ENCODE measurements around the gene MYRF. TPM values are rescaled to one million over a fixed set of nuclear protein-coding genes. Genes with fewer than 3 reads are reported as not detected.

MYRF gene
- total and polyA plus RNA-seq, 9 of the 15 experiments (the other 6 are each of a cell fraction or from before 2014, with no cell fraction given) = 2.3 to 25.8 (median 7.1) TPM

DNA sequence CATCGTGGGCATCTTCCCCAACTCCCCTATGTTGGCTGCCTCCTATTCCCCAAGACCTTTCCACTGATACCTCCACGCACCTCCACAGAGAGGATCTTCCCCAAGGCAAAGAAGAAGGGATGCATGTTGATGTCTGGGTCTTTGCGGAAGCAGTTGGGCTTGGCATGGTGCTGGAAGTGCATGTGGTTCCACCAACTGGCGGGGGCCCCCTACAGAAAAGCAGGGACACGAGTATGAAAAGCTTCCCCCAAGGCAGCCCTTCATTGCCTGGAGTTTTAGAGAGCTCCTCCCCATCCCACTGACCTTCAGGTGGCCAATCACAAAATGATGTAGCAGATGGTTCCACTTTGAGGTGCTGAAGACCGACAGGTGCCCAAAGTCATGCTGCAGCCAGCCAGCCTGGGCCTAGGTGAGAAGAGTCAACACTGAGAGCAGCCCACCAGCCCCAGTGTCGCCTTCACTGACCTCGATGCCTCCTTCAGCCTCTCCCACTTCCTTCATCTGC is 58.3 kb downstream of the MYRF start (continued):
- TF ChIP-seq DIDO1 (tag; IDR thresholded peaks at IDR 0.05; ENCODE audit: low read depth) (no peak), TRIM24 (IDR thresholded peaks at IDR 0.05) (no peak), RBFOX2 (IDR thresholded peaks at IDR 0.05; ENCODE audit: low read depth, low read length) (peak; percentile 38; the same call in 1 of the 2 replicates), POLR2A (conservative IDR thresholded peaks at IDR 0.05) (0 out of 2 replicates have a peak, but pooled peaks have one; percentile 2), TEAD1 (CRISPR knock-in tag; IDR thresholded peaks at IDR 0.05) (no peak), POLR2G (IDR thresholded peaks at IDR 0.05; ENCODE audit: low read depth, low read length) (peak; percentile 47; the same call in 1 of the 2 replicates)
- TF ChIP-seq, protein P1, sequence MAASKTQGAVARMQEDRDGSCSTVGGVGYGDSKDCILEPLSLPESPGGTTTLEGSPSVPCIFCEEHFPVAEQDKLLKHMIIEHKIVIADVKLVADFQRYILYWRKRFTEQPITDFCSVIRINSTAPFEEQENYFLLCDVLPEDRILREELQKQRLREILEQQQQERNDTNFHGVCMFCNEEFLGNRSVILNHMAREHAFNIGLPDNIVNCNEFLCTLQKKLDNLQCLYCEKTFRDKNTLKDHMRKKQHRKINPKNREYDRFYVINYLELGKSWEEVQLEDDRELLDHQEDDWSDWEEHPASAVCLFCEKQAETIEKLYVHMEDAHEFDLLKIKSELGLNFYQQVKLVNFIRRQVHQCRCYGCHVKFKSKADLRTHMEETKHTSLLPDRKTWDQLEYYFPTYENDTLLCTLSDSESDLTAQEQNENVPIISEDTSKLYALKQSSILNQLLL (CRISPR knock-in tag; IDR thresholded peaks at IDR 0.05; ENCODE audit: borderline replicate concordance) = no peak

DNA sequence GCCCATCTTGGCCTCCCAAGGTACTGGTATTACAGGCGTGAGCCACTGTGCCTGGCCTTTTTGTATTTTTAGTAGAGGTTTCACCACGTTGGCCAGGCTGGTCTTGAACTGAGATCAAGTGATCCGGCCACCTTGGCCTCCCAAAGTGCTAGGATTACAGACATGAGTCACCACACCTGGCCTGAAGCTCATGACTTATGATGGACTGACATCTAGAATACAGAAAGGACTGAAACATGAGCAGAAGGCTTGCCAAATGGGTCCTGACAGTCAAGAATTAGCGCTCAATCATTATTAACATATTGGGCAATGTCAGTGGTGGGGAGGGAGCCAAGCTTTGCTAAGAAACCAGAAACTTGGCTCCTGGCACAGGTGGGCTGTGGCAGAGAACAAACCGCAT is 59.4 kb downstream of the MYRF start:
- Histone ChIP-seq H3K4me2 (ENCODE audit: insufficient read depth, low read length) (no peak overlapping the region), H3K79me2 (ENCODE audit: control insufficient read depth, insufficient read depth, low read length) (peaks cover 72% of the 10 kb centered on the region), H3K9me1 (ENCODE audit: control insufficient read depth, insufficient read depth, low read length) (no peaks in the 10 kb centered on the region), H3K4me3 (no peak overlapping the region), H4K20me1 (replicated peaks; ENCODE audit: control insufficient read depth, insufficient read depth, low read length) (no peaks in the 10 kb centered on the region), H3K27ac (ENCODE audit: extremely low read depth, low read depth, low read length) (peak overlapping the region; percentile 2; the same call in 1 of the 3 replicates), H3K36me3 (ENCODE audit: control insufficient read depth, insufficient read depth, low read length) (peaks cover 83% of the 10 kb centered on the region), H3K4me1 (replicated peaks in 1 of 2; ENCODE audit: control insufficient read depth in 2 of 2, insufficient read depth in 2 of 2, low read length in 2 of 2) (peaks cover 20 to 41% of the 10 kb centered on the region in 2 experiments; a peak in 4 of 5 replicates), H2AFZ (ENCODE audit: low read depth, low read length) (no peak overlapping the region), H3K9me3 (replicated peaks; ENCODE audit: control insufficient read depth, insufficient read depth, low read depth, low read length) (no peaks in the 10 kb centered on the region), H3K9ac (ENCODE audit: insufficient read depth in 1 of 2, low read depth in 2 of 2, low read length in 2 of 2) (no peak overlapping the region; a peak in 1 of 4 replicates), H3K27me3 (ENCODE audit: control insufficient read depth in 2 of 2, insufficient read depth in 2 of 2, low read length in 2 of 2) (no peaks in the 10 kb centered on the region; a peak in 1 of 5 replicates)
- in situ Hi-C loops (cut with MboI) (no loop called here), intact Hi-C loops (cut with micrococcal nuclease) (no loop called here)
- ATAC-seq = no peak
- no peak for DNase-seq (ENCODE audit: extremely low read depth in 1 of 4, low spot score in 3 of 4)
- FAIRE-seq = no peak
- POLR2A ChIA-PET = interaction anchor here (0.9 to 5.9 kb wide), 4 partner anchors 10 to 30 kb away, joined by 3 to 48 read pairs (median 4); no protein-coding TSS in a partner anchor
- no TSS peak for BruUV-seq (replicated peaks)
- CTCF ChIA-PET (ENCODE audit: low intra/inter-chr PET ratio) = no interaction called here
- WGBS (ENCODE audit: insufficient coverage, low coverage, missing lambda C conversion rate) = 93% methylated on average over 5 of the region's 5 CpGs
- TF ChIP-seq CHCHD3 (CRISPR knock-in tag; IDR thresholded peaks at IDR 0.05) = no peak
- TF ChIP-seq, protein P2, sequence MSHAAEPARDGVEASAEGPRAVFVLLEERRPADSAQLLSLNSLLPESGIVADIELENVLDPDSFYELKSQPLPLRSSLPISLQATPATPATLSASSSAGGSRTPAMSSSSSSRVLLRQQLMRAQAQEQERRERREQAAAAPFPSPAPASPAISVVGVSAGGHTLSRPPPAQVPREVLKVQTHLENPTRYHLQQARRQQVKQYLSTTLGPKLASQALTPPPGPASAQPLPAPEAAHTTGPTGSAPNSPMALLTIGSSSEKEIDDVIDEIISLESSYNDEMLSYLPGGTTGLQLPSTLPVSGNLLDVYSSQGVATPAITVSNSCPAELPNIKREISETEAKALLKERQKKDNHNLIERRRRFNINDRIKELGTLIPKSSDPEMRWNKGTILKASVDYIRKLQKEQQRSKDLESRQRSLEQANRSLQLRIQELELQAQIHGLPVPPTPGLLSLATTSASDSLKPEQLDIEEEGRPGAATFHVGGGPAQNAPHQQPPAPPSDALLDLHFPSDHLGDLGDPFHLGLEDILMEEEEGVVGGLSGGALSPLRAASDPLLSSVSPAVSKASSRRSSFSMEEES (CRISPR knock-in tag; IDR thresholded peaks at IDR 0.05) = no peak
- no peak for TF ChIP-seq U2AF1 (optimal IDR thresholded peaks at IDR 0.05; ENCODE audit: low read depth, low read length)
- TF ChIP-seq STAT5A (IDR thresholded peaks at IDR 0.05; ENCODE audit: borderline replicate concordance, low read length) = no peak
- TF ChIP-seq, protein P3, sequence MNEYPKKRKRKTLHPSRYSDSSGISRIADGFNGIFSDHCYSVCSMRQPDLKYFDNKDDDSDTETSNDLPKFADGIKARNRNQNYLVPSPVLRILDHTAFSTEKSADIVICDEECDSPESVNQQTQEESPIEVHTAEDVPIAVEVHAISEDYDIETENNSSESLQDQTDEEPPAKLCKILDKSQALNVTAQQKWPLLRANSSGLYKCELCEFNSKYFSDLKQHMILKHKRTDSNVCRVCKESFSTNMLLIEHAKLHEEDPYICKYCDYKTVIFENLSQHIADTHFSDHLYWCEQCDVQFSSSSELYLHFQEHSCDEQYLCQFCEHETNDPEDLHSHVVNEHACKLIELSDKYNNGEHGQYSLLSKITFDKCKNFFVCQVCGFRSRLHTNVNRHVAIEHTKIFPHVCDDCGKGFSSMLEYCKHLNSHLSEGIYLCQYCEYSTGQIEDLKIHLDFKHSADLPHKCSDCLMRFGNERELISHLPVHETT (CRISPR knock-in tag; conservative IDR thresholded peaks at IDR 0.05 in 1 of 2, IDR thresholded peaks at IDR 0.05 in 1 of 2) = no peak
- TF ChIP-seq EZH2 (IDR thresholded peaks at IDR 0.05; ENCODE audit: borderline replicate concordance, low read depth, low read length) = no peak
- TF ChIP-seq SMARCB1 (IDR thresholded peaks at IDR 0.05; ENCODE audit: insufficient read length, low read depth) = no peak
- TF ChIP-seq TGIF2 (CRISPR knock-in tag; IDR thresholded peaks at IDR 0.05) = no peak
- TF ChIP-seq TFAM (CRISPR knock-in tag; conservative IDR thresholded peaks at IDR 0.05) = no peak

Data from K562 (cell line).